ENCODE results near the gene UBXN6.

- no peak for TF ChIP-seq CTCF (IDR thresholded peaks at IDR 0.05)
- TF ChIP-seq ZFX (IDR thresholded peaks at IDR 0.05; ENCODE audit: borderline replicate concordance), result no peak
Observed at GRCh38 chr19:4493929-4494690, 36.5 kb upstream of the UBXN6 start.
